Kidney (tissue), 14 donors: Measurements from ENCODE around the gene GOLT1A. TPM values are rescaled to one million over a fixed set of nuclear protein-coding genes. Genes with fewer than 3 reads are reported as not detected.

Experiments used
- DNase-seq, 5 donors: peaks; one replicate each; pipeline ENCODE4 v3.0.0-alpha.2; 2013 to 2020
- FAIRE-seq: peaks from 2 replicates; lab custom pipeline; 2012; peaks lifted over from hg19 to GRCh38; lab: Jason Lieb, UNC
- H3K27ac ChIP-seq, 2 donors: one replicate each; pipeline ENCODE4 v1.7.0; 2013; ENCODE audit warnings: low read depth in 2 of 2, low read length in 2 of 2, inconsistent platforms in 1 of 2
- H3K27me3 ChIP-seq: one replicate; pipeline ENCODE4 v1.7.1; 2013; ENCODE audit warnings: low read length, inconsistent platforms; ENCODE audit not compliant: control insufficient read depth, insufficient read depth
- H3K36me3 ChIP-seq, 3 donors: one replicate each; pipeline versions ENCODE4 v1.7.0 to v1.7.1; 2013; ENCODE audit warnings: low read length in 3 of 3, control low read depth in 1 of 3, inconsistent platforms in 1 of 3; ENCODE audit not compliant: insufficient read depth in 3 of 3, control insufficient read depth in 2 of 3
- H3K4me1 ChIP-seq, 3 donors: one replicate each; pipeline versions ENCODE4 v1.7.0 to v1.7.1; 2013; ENCODE audit warnings: low read length in 3 of 3, inconsistent platforms in 1 of 3, low read depth in 1 of 3; ENCODE audit not compliant: control insufficient read depth in 2 of 3, insufficient read depth in 2 of 3
- H3K4me3 ChIP-seq, 3 donors: one replicate each; pipeline versions ENCODE4 v1.7.0 to v1.8.1; 2013; ENCODE audit warnings: low read length in 3 of 3, control low read depth in 1 of 3, inconsistent platforms in 1 of 3
- H3K9ac ChIP-seq, 3 donors: one replicate each; pipeline versions ENCODE4 v1.7.0 to v1.7.1; 2013; ENCODE audit warnings: low read length in 3 of 3, control low read depth in 1 of 3, inconsistent platforms in 1 of 3
- H3K9me3 ChIP-seq, 3 donors: one replicate each; pipeline versions ENCODE4 v1.7.0 to v1.7.1; 2013; ENCODE audit warnings: low read length in 3 of 3, control low read depth in 1 of 3, inconsistent platforms in 1 of 3; ENCODE audit not compliant: control insufficient read depth in 2 of 3, insufficient read depth in 1 of 3
- CTCF ChIP-seq: IDR thresholded peaks from 3 replicates; pipeline ENCODE4 v1.5.1; 2012; ENCODE audit warnings: mild to moderate bottlenecking, moderate library complexity, borderline replicate concordance; ENCODE audit not compliant: insufficient read depth; ENCODE audit errors: extremely low read depth
- intact Hi-C: fragments of 100-400 bp; cut with DNase I; formaldehyde crosslinking; loops from one replicate; pipeline ENCODE4 v1.11.1; 2022
- polyA plus RNA-seq: library from polyadenylated mRNA; stranded (reverse); fragments of 350-450 nt; fragmentation: Illumina TruSeq; extraction: RNeasy Lipid Tissue Mini Kit (QIAGEN cat#74804); gene quantifications from one replicate; pipeline ENCODE4 v1.2.3, GENCODE V29; 2014; ENCODE audit warnings: low read depth, low replicate concordance; ENCODE audit not compliant: insufficient read depth
- total RNA-seq: library from RNA; stranded (reverse); fragmentation: NEBNext Ultra II Directional; extraction: Animal tissue kit (Norgen Biotek cat#: 25700); gene quantifications from one replicate; pipeline ENCODE4 v1.2.1, GENCODE V29; 2021
- donor health status: control.
- donor health status: control.
- donor health status: control.
- donor health status: control.
- donor health status: control.
- donor health status: DM: yes; HTN: yes; CAD: no.
- donor health status: Normal renal cell carcinoma (clear cell type).

Gene GOLT1A
- total and polyA plus RNA-seq, 2 donors from 2014 or later, result 8.9 to 47.7 TPM

DNA sequence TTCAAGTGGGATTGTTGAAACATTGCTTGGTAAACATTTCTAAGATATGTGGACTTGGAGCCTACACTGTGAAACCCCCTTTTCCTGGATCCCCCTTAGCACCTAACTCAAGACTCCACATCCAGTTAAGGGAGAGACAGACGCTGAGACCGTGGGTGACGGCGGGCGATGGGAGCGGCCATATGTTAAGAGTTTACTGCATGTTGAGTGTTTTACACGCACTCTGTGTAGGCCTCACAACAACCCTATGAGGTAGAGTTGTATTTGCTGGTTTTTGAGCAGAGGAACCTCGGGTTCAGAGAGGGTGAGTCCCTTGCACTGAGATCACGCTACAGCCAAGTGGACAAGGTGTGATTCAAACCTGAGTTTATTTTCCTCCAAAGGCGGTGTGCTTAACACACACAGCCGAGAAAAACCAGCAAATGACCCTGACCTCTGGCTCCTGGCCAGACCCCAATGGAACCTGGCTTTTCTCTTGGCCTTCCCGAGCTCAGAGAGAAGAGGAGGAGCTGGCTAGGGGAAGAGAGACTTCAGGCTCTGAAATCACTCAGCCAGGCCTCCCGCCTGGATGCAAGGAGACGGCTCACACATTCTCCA, 46.9 kb upstream of the GOLT1A start:
- FAIRE-seq (no peak), DNase-seq (no peak)
- Histone ChIP-seq H3K27ac (no peak overlapping the region), H3K36me3 (peaks cover 2 to 44% (median 22%) of the 10 kb centered on the region in 3 donors), H3K27me3 (no peaks in the 10 kb centered on the region), H3K4me3 (no peak overlapping the region), H3K9ac (no peak overlapping the region), H3K9me3 (no peaks in the 10 kb centered on the region), H3K4me1 (peaks cover 0 to 36% (median 33%) of the 10 kb centered on the region in 3 donors)
- intact Hi-C loops, result no loop called here
- TF ChIP-seq CTCF, result no peak

DNA sequence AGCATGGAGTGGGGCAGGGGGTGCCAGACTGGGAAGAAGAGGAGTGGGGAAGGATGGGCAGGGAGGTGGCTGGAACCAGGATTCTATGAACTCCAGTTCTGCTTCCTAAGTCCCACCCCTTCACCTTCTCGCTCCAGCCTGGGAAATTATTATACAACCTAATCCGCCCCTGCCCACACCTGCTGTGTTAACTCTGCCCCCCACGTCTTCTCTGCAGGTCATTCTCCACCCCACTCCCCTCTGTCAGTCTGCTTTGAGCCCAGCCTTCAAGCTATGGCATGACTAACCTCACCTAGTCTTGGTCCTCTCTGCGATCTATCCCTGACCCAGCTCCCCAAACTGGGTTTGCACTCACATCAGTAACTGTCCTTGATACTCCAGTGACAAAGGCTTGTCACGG, 46.0 kb upstream of the GOLT1A start:
- H3K27ac ChIP-seq, result peak overlapping the region in 1 of 2 donors; percentile 38
- no peaks in the 10 kb centered on the region for H3K9me3 ChIP-seq
- FAIRE-seq (no peak), DNase-seq (no peak)
- no peak overlapping the region for H3K9ac ChIP-seq
- H3K4me3 ChIP-seq, result no peak overlapping the region
- H3K4me1 ChIP-seq, result peaks cover 0 to 33% (median 28%) of the 10 kb centered on the region in 3 donors
- H3K27me3 ChIP-seq, result no peaks in the 10 kb centered on the region
- peaks cover 0 to 46% (median 19%) of the 10 kb centered on the region in 3 donors for H3K36me3 ChIP-seq
- TF ChIP-seq CTCF, result no peak
- intact Hi-C loops, result no loop called here

DNA sequence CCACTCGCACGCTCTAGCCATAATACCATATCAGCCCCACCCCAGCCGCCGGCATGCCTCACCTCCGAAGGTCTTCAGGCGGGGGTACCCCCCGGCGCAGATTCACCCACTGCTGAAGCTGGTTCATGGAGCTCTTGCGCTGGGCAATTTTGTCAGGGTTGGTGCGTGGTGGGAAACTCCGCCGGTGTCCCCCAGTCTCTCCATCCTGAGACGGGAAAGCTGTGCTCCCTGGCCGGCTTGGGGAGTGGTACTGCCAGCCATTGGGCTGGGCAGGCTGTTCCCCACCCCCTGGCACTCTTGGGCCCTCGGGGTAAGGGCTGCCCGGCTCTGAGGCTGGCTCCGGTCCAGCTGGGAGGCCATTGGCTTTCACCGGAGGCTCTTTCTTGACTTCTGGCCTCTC, 45.4 kb upstream of the GOLT1A start:
- Histone ChIP-seq H3K4me3 (no peak overlapping the region), H3K4me1 (peaks cover 0 to 32% (median 27%) of the 10 kb centered on the region in 3 donors), H3K27ac (peak overlapping the region in 1 of 2 donors; percentile 38), H3K9ac (no peak overlapping the region), H3K36me3 (peaks cover 0 to 46% (median 16%) of the 10 kb centered on the region in 3 donors), H3K9me3 (no peaks in the 10 kb centered on the region), H3K27me3 (no peaks in the 10 kb centered on the region)
- no peak for TF ChIP-seq CTCF
- DNase-seq, result no peak
- FAIRE-seq, result no peak
- intact Hi-C loops, result no loop called here
